ENCODE measurements around the gene ZNF441.
A peak's percentile ranks its signal among the peaks of the same experiment; 100 is the strongest.
"Not testable (repeated sequence)": the region's sequence is repeated elsewhere in the genome, so short reads cannot be mapped to it uniquely, and the experiment has no call there.

Gene ZNF441

GRCh38 chr19:11766597-11767591 lies at the start of gene ZNF441:
Gene ZNF441, plus strand, starts transcription at chr19:11767000. Its CDS starts 194 bp downstream, at chr19:11767194.
- peak; percentile 95 for DNase-seq (ENCODE audit: low read depth)

- no peak for DNase-seq (ENCODE audit: low read depth)
Measured at GRCh38 chr19:11721681-11722080, 45.1 kb upstream of the ZNF441 start.

- DNase-seq (ENCODE audit: low read depth): no peak
Measured at GRCh38 chr19:11722414-11722813, 44.4 kb upstream of the ZNF441 start.

- no peak for DNase-seq (ENCODE audit: low read depth)
Measured at GRCh38 chr19:11729586-11729985, 37.2 kb upstream of the ZNF441 start.

GRCh38 chr19:11735375-11735774 lies 31.4 kb upstream of the ZNF441 start:
- DNase-seq (ENCODE audit: low read depth): no peak

GRCh38 chr19:11736696-11737095 lies 30.1 kb upstream of the ZNF441 start:
- DNase-seq (ENCODE audit: low read depth): peak; percentile 54

- peak; percentile 14 for DNase-seq (ENCODE audit: low read depth)
Measured at GRCh38 chr19:11737964-11738745, 28.6 kb upstream of the ZNF441 start.

GRCh38 chr19:11738746-11739620 lies 27.8 kb upstream of the ZNF441 start, which contains the start of gene ZNF823:
Gene ZNF823, minus strand, starts transcription at chr19:11738946. Its CDS starts 127 bp downstream, at chr19:11738819.
- DNase-seq (ENCODE audit: low read depth): peak; percentile 94

GRCh38 chr19:11745869-11746268 lies 20.9 kb upstream of the ZNF441 start:
- no peak for DNase-seq (ENCODE audit: low read depth)

GRCh38 chr19:11747277-11747676 lies 19.5 kb upstream of the ZNF441 start:
- DNase-seq (ENCODE audit: low read depth): no peak

GRCh38 chr19:11749751-11750150 lies 17.0 kb upstream of the ZNF441 start:
- DNase-seq (ENCODE audit: low read depth): no peak

- no peak for DNase-seq (ENCODE audit: low read depth)
Measured at GRCh38 chr19:11752244-11752736, 14.5 kb upstream of the ZNF441 start.

GRCh38 chr19:11754663-11755062 lies 12.1 kb upstream of the ZNF441 start:
- DNase-seq (ENCODE audit: low read depth): no peak

- DNase-seq (ENCODE audit: low read depth): no peak
Measured at GRCh38 chr19:11756965-11757364, 9.8 kb upstream of the ZNF441 start.

- no peak for DNase-seq (ENCODE audit: low read depth)
Measured at GRCh38 chr19:11759805-11760204, 7.0 kb upstream of the ZNF441 start.

- no peak for DNase-seq (ENCODE audit: low read depth)
Measured at GRCh38 chr19:11763117-11763516, 3.7 kb upstream of the ZNF441 start.

- no peak for DNase-seq (ENCODE audit: low read depth)
Measured at GRCh38 chr19:11763611-11764010, 3.2 kb upstream of the ZNF441 start.

GRCh38 chr19:11767633-11768133 lies 883 bp downstream of the ZNF441 start:
- peak; percentile 58 for DNase-seq (ENCODE audit: low read depth)

GRCh38 chr19:11769995-11770394 lies 3.2 kb downstream of the ZNF441 start:
- no peak for DNase-seq (ENCODE audit: low read depth)

GRCh38 chr19:11771520-11771919 lies 4.7 kb downstream of the ZNF441 start:
- DNase-seq (ENCODE audit: low read depth): not testable (repeated sequence)

- DNase-seq (ENCODE audit: low read depth): not testable (repeated sequence)
Measured at GRCh38 chr19:11776669-11777068, 9.9 kb downstream of the ZNF441 start.
